ENCODE measurements around the gene RELA.

Gene RELA

GRCh38 chr11:65611758-65612603, 50.7 kb downstream of the RELA start:
- DNase-seq (ENCODE audit: low spot score): no peak

DNA sequence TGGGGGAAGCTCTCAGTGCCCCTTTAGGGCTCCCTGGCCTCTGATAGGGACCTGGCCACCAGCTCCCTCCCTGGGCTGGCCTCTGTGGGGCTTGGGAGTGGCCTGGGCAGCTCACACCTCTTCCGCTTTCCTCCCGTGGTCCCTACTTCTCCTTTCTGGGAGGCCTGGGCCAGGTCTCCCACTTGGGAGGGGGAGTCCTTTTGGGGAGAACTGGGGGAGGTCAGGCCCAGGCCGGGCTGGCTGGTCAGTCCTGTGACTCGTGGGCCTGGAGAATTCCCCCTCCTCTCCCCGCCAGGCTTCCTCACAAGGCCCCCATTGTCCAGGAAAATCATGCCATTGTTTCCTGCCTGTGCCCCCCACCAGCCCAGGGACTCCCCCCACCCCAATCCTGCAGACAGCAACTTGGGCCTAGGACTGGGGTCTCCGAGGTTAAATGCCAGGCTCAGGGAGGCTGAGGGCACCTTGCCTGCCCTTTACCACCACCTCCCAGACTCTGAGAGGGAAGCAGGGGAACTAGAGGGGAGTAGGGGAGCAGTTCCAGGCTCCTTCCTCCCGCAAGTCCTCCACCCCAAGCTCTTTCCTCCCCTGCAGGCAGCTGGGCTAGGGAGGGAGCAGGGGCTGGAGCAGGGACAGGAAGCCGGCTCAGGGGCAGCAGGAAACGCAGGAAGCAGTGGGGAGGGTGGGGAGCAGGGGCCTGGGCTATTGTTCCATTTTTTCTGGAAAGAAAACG, 51.5 kb downstream of the RELA start:
- DNase-seq (ENCODE audit: low spot score): no peak

DNA sequence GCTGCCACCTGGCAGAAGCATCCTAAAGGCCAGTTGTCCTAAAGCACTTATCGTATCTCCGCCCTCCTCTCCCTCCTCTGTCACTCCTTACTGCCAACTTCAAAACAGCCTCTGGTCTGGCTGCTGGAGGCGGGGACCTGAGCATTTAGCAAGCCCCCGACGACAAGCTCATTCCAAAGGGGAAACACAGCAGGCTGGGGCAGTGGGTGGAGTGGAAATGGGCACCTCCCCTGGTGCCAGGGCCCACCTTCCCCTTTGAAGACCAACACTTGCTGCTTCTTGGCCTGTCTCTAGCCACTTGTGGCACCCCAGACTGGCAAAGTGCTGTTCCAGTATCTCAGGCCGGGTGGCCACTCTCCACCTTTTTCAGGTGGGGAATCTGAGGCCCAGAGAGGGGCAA, 52.3 kb downstream of the RELA start:
- DNase-seq (ENCODE audit: low spot score): no peak

DNA sequence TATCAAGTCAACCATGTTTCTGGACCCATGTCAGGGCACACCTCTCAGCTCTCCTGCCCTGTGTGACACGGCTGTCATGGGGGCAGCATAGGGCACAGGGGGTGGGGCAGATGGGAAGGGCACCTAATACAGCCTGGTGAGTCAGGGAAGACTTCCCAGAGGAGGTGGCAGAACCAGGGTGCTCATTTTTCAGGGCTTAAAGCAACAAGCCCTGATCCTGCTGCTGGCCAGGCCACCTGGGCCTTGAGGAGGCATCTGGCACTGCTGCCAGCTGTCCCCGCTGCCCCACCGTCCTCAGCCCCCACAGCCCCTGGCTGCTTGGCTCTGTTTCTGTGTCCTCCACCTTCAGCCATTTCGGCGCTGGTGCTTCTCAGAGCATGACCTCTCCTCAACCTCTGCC, 53.1 kb downstream of the RELA start:
- no peak for DNase-seq (ENCODE audit: low spot score)

DNA sequence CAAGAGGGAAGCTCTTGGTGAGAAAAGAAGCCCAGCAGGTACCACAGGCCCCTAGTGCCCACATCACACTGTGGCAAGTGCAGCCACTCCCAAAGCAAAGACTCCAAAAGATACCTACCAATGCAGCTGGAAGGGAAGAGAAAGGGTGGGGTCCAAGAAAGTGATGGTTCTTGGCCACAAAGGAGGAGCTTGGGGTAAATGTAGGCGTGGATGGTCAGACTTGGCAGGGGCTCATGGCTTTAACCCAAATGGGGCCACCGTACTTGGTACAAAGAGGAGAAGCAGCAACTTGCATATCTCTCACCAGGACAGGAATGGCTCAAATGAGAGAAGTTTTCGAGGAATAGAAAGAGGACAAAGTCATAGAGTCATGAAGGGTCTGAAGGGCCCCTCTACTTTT, 53.5 kb downstream of the RELA start:
- peak; percentile 24 for DNase-seq (ENCODE audit: low spot score)

- DNase-seq (ENCODE audit: low spot score): no peak
Observed at GRCh38 chr11:65607614-65608426, 54.9 kb downstream of the RELA start.

- DNase-seq (ENCODE audit: low spot score): peak; percentile 99
Observed at GRCh38 chr11:65606876-65607613, 55.7 kb downstream of the RELA start.

GRCh38 chr11:65604258-65604657, 58.5 kb downstream of the RELA start:
- no peak for DNase-seq (ENCODE audit: low spot score)

Data from AG20443 (cell line).